ENCODE results near the gene SNX22. TPM values are rescaled to one million over a fixed set of nuclear protein-coding genes. Genes with fewer than 3 reads are reported as not detected.

The SNX22 gene
- total RNA-seq, 1 donor, result under 0.01 TPM

GRCh38 chr15:64134345-64134829, 17.1 kb upstream of the SNX22 start:
- peak; percentile 24 for DNase-seq (ENCODE audit: low read depth)
- TF ChIP-seq CTCF (IDR thresholded peaks at IDR 0.05; ENCODE audit: insufficient read depth, low read depth, low read length), result no peak

GRCh38 chr15:64136347-64136746, 15.2 kb upstream of the SNX22 start:
- TF ChIP-seq CTCF (IDR thresholded peaks at IDR 0.05; ENCODE audit: insufficient read depth, low read depth, low read length), result no peak
- DNase-seq (ENCODE audit: low read depth), result no peak
- no peak overlapping the region for H3K4me3 ChIP-seq (ENCODE audit: low read depth, low read length)

More at GRCh38 chr15:64134345-64134829, 17.1 kb upstream of the SNX22 start:
- no peak overlapping the region for H3K4me3 ChIP-seq (ENCODE audit: low read depth, low read length)

- H3K4me3 ChIP-seq (ENCODE audit: low read depth, low read length), result no peak overlapping the region
- DNase-seq (ENCODE audit: low read depth), result no peak
- TF ChIP-seq CTCF (IDR thresholded peaks at IDR 0.05; ENCODE audit: insufficient read depth, low read depth, low read length), result no peak
Measured at GRCh38 chr15:64137226-64137833, 14.2 kb upstream of the SNX22 start.

GRCh38 chr15:64138331-64138941, 13.1 kb upstream of the SNX22 start:
- H3K4me3 ChIP-seq (ENCODE audit: low read depth, low read length), result no peak overlapping the region
- no peak for DNase-seq (ENCODE audit: low read depth)
- TF ChIP-seq CTCF (IDR thresholded peaks at IDR 0.05; ENCODE audit: insufficient read depth, low read depth, low read length), result no peak

GRCh38 chr15:64141798-64142512, 9.6 kb upstream of the SNX22 start:
- no peak for DNase-seq (ENCODE audit: low read depth)
- no peak overlapping the region for H3K4me3 ChIP-seq (ENCODE audit: low read depth, low read length)
- no peak for TF ChIP-seq CTCF (IDR thresholded peaks at IDR 0.05; ENCODE audit: insufficient read depth, low read depth, low read length)

GRCh38 chr15:64143276-64143675, 8.3 kb upstream of the SNX22 start:
- DNase-seq (ENCODE audit: low read depth), result no peak
- TF ChIP-seq CTCF (IDR thresholded peaks at IDR 0.05; ENCODE audit: insufficient read depth, low read depth, low read length), result no peak

More at GRCh38 chr15:64143276-64143675, 8.3 kb upstream of the SNX22 start:
- H3K4me3 ChIP-seq (ENCODE audit: low read depth, low read length), result no peak overlapping the region

Data from fibroblast of villous mesenchyme (primary cell).